ENCODE data around the gene FARSB.

FARSB gene

DNA sequence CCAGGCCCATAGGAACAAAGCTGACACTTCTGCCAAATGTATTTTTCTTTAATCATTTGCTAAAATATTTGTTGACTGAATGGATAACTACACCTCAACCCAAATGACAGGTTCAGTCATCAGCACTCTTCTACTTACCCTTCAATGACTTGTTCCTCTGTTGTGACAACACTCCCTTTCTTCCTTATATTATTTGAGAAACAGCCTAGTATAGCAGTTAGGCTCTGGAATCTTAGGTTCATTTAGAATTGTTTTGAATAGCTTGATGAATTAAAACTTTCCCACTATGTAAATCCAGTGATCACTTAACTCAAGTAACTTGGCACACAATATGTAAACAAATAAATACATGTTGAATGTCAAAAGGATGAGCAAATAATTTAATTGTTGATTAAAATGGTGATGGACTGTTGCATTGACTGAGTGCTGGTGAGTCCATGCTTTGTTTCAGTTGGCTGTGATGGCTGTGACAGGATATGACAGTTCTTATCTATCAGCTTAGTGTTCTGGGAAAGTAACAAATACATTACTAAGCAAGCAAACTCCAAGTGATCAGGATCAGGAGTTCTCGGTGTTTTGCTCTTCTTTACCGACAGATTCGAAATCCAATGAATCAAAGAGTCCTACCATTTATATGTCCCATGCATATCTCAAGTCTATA, 12.7 kb upstream of the FARSB start:
- DNase-seq (ENCODE audit: low read depth in 1 of 2, low spot score in 1 of 2): no peak

DNA sequence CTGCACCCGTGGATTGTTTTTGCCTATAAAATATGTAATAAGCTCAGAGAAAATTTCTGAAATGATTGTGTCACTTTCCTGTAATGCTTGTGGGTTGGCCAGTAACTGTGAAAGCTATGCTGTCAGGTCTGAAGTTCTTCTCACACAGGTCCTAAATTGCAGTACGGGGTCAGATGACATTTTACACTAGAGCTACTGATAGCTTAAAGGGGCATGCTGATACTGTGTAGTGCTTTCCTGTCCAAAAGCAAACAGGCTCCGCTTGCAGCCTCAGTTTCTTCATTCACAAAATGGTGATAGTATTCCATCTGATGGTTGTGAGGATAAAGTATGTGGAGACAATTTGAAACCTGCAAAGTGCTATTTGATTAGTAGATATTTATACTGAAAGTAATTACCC, 7.6 kb upstream of the FARSB start:
- DNase-seq (ENCODE audit: low read depth in 1 of 2, low spot score in 1 of 2): no peak

DNA sequence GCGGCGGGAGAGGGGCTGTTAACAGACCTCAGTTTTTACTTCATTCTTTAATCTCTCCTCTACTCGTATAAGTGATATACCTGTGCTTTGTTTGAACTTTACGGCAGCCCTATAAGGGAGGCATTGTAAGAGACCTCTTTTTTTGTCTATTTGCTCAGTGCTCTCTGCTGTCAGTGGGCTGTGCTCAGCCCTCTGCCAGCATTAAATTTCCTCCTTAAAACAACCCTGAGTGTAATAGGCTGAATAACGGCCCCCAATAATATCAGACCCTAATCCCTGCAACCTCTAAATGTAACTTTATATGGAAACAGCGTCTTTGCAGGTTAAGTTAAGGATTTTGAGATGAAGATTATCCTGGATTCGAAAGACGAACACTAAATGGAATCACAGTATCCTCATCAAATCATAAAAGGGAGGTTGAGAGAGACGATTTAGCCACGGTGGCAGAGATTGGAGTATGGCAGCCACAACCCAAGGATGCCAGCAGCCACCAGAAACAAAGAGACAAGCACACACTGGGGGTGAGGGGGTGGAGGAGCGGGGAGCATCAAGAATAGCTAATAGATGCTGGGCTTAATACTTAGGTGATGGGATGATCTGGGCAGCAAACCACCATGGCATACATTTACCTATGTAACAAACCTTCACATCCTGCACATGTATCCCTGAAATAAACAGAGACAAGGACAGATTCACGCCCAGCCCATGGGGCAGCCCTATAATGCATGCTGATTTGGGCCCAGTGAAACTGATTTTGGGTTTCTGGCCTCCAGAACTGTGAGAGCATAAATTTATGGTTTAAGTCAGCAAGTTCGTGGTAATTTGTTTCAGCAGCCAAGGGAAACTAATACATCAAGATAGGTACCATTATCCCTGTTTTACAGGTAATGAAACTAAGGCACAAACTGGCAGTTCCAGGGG, 894 bp upstream of the FARSB start:
- DNase-seq (ENCODE audit: low read depth in 1 of 2, low spot score in 1 of 2): no peak

DNA sequence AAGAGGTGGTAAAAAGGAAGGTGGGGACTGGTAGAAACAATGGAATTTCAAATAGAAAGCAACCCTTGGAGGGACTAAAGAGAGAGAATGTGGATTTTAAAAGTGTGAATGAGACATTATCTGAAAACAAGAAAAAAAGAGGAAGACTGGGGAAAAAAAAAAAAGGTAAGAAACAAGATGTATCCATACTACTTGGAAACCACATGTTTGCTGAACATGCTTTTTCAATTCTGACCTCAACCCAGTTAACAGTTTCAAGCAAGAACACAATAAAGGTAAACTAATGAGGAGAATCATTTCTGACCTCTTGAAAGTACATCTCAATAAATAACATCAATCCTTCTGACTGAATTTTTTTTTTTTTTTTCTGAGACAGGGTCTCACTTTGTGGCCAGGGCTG, 2.6 kb downstream of the FARSB start:
- DNase-seq (ENCODE audit: low read depth in 1 of 2, low spot score in 1 of 2): no peak

DNA sequence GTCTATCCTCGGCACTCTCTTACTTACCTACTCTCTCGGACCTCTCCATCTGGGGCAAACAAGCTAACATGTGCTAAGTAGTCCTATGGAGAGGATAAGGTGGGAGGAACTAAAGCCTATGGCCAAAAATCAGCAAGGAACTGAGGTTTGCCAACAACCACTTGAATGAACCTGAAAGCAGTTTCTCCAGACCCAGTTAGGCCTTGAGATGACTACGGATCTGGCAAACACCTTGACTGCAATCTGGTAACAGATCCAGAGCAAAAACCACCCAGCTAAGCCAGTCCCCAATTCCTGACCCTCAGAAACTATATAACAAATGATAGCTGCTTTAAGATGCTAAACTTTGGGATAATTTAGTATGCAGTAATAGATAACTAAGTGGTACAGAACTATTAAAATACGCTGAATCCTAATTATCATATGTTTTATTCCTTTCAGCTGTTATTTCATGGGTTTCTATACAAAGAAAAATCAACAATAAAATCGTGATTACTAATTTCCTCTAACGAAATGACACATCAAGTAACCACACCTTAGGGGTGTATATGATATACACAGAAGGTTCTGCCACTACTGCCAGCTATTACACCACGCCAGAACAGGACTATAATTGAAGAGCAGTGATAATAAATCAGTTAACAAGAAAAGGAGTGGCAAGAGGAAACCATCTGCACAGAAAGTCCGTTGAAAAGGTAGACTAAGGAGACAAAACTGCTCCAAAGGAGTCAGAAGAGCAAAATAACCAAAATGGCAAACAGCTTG, 3.2 kb downstream of the FARSB start:
- DNase-seq (ENCODE audit: low read depth in 1 of 2, low spot score in 1 of 2): no peak

DNA sequence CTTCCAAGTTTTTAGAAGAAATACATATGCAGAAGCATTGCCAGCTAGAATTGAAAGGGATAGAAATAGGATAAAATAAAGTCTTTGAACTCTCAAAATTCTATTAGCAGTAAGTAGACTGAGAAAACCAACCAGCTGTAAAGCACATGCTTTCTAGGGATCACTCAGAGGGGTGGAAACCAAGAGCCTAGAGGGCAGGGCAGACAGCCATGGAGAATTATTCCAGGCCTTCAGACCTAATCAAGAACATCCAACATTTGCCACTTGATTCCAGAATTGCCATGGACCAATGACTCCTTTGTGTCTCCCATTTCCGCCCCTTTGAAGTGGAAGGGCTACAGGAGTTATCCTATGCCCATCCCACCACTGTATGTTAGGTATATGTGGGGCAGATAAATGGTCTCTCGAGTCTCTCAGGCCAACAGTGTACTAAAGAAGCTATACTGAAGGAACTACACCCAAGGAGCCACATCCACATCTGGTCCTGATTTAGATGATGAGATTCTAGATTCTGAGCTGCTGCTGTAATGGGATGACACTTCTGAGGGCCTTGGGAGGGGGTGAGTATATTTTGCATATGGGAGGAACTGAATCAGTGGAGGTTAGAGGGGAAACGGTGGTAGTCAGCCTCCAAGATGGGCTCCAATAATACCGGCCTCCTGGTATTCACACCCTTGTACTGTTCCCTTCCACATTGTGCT, 4.0 kb downstream of the FARSB start:
- DNase-seq (ENCODE audit: low read depth in 1 of 2, low spot score in 1 of 2): no peak

DNA sequence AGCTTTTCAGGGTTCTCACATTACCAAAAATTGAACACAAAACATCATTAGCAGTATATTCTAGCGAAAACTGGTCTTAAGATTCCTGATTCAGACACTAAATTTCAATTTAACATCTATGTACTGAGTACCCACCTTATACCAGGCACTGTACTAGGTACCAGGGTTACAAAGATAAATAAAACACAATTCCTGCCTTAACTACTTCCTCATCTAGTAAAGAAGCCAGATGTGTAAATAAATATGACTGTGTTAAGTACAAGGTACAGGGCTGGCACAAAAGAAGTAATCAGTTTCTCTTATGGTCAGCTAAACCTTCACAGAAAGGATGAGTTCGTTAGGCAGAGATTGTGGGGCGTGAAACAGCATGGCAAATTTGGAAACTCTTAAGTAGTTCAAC, 6.1 kb downstream of the FARSB start:
- no peak for DNase-seq (ENCODE audit: low read depth in 1 of 2, low spot score in 1 of 2)

DNA sequence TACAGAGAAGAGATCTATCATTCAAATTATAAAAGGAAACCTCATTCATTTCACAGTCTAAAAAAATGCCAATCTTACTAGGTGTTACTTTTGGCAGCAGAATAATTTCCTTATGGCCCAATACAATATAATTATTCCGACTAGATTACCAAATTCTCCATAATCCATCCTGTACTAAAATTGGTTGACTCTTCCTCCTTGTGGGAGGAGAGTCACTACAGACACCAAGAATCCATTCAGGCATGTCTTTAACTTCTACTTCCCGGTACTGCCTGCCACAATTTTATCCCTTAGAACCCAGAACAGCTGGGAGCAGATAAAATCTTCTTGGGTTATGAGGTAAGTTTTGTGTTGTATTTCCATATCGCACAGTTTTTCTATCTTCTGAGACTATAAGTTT, 9.9 kb downstream of the FARSB start:
- no peak for DNase-seq (ENCODE audit: low read depth in 1 of 2, low spot score in 1 of 2)

DNA sequence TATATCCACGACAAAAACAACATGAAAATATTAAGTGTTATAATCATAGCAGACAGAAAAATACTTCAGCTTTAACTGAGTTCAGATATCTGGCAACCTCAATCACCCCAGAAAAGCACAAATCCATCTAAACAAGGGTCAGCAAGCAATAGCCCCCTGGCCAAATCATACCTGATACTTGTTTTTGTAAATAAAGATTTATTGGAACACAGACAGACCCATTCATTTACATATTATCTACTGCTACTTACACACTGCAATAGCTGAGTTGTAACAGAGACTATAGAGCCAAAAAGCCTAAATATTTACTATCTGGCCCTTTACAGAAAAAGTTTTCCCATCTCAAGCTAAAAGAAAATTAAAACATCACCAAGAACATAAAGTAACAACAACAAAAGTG, 12.8 kb downstream of the FARSB start:
- no peak for DNase-seq (ENCODE audit: low read depth in 1 of 2, low spot score in 1 of 2)

DNA sequence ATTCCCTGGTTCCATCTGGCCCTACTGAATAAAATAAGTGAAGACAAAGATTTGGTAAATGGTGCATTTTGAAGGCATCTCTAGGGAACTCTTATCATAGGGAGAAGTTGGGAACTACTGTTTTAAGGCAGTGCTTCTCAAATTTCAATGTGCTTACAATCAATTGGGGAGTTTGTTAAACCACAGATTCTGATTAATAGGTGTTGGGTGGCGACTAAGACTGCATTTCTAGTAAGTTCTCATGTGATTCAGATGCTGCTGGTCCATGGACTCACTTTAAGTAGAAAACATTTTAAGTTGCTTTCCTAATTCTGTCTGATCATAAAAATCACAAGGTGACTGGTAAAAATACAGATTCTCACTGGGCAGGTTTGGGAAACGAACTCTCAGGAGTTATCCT, 14.6 kb downstream of the FARSB start:
- no peak for DNase-seq (ENCODE audit: low read depth in 1 of 2, low spot score in 1 of 2)

DNA sequence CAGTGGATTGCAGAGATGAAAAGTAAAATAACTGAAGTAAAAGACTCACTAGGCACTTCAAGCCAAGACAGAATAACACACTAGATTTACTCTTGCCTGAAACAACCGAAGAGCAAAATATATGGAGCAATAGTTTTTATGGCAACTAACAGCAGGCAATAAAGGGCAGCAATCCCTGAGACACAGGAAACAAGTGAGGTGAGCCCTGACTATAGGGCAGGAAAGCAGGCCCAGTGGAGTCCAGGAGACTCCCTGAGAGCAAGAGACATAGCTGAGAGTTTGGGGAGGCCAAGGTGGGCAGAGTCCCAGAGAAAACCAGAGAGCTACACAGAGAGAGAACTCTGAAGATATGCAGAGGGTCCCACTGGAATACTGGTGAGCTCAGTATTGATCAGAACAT, 18.8 kb downstream of the FARSB start:
- DNase-seq (ENCODE audit: low read depth in 1 of 2, low spot score in 1 of 2): no peak

DNA sequence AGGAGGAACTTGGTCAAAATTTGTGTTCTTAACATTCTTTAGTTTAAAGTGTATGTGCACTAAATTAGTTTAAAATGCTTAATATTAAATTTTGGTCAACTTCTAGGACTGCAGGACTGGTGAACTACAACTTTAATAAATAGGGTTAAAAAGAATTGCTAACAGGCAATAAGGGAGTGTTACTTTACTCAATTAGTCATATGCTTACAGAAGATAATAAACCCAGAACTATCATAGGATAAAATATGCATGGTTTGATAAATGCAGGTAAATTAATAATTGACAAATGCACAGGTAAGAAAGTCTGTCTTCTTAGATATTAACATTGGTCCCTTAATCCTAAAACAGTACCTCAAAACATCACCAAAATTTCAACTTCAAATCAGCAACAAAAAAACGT, 20.6 kb downstream of the FARSB start:
- no peak for DNase-seq (ENCODE audit: low read depth in 1 of 2, low spot score in 1 of 2)

DNA sequence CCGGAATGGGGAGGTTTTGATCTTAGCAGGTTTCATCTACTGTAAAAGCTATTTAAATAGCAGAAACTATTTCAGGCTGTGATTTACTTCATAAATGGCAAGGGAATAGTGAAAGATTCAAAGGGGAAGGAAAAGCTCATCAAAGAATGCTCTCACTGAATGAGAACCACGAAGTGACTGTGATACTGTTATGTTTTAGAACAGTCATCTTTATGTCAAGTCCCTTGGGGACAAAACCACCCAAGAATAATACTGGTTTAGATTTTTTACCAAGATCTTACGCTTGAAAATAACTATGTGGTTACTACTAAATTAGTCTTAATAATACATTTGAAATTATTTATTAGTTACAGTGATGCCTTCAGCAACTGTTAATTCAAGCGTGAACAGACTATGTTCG, 28.1 kb downstream of the FARSB start:
- DNase-seq (ENCODE audit: low read depth in 1 of 2, low spot score in 1 of 2): no peak

DNA sequence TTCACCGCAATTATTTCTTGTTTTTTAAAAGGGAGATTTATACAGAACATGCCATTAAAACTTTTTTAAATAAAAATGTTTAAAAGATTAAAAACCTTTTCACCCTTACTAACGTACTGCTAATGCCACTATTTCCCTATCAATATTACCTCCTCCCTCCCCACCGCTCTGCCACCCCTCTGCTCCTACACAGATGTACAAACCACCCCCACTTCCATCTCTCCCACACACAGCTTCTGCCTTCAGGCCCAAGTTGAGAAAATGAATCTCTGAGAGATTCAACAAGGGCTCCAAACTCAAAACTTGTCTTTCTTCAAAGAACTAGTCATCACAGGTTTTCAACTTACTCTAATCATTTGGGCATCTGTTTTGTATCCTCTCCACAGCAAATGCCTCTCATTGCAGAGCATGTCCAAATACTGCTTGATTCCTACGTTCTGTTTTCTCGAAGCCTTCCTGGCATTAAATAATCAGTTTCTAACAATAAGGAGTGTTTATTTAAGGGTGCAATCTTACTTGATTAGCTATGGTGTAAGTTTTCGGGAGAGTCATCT, 32.1 kb downstream of the FARSB start:
- DNase-seq (ENCODE audit: low read depth in 1 of 2, low spot score in 1 of 2): no peak

DNA sequence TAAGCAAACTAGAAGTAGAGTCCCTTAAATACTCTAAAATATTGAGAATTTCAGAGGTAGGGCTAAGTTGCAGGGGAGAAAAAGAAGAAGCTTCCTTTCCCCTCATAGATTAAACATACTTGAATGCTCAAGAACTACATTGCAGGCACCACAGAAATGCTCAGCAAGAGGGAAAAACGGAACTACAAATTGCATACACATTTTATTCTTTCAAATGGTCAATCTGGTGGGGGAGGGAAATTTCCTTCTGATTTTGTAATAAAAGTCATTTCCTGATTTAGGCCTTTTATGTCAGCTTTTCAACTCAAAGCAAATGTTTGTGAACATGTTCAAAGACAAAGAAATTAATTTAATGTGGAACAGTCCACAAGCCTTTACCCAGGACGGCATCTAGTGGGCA, 33.0 kb downstream of the FARSB start:
- DNase-seq (ENCODE audit: low read depth in 1 of 2, low spot score in 1 of 2): no peak

DNA sequence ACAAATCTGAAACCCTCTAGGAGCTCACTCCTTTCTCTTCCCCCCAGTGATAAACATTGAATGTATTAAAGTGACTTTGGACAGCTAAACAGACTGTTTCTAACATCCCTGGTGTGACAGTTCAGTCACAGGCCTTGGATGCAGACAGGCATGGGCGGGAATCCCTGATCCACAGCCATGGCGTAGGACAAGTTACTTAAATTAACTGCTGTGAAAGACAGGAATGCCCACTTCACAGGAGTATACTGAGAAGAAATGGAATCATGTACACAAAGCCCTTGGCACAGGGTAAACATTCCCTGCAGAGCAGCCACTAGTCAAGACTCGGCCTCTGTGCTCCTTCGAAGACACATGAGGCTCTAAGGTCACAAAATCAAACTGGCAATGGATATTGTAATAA, 34.0 kb downstream of the FARSB start:
- no peak for DNase-seq (ENCODE audit: low read depth in 1 of 2, low spot score in 1 of 2)

DNA sequence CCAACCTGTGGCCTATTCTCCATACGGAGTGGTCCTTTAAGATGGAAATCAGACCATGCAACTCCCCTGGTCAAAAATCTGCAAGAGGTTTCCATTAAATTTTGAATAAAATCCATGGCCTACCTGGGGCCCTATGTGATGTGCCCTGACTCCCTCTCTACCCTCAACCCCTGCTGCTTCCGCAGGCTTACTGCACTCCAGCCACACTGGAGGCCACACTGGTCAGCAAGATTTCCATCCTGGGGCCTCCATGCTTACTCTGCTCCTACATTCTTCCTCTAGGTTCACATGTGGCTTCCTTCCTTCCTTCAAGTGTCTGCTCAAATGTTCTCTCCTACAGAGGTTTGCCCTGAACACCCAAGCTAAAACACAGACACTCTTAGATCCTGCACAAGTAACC, 40.6 kb downstream of the FARSB start:
- DNase-seq (ENCODE audit: low read depth in 1 of 2, low spot score in 1 of 2): no peak

DNA sequence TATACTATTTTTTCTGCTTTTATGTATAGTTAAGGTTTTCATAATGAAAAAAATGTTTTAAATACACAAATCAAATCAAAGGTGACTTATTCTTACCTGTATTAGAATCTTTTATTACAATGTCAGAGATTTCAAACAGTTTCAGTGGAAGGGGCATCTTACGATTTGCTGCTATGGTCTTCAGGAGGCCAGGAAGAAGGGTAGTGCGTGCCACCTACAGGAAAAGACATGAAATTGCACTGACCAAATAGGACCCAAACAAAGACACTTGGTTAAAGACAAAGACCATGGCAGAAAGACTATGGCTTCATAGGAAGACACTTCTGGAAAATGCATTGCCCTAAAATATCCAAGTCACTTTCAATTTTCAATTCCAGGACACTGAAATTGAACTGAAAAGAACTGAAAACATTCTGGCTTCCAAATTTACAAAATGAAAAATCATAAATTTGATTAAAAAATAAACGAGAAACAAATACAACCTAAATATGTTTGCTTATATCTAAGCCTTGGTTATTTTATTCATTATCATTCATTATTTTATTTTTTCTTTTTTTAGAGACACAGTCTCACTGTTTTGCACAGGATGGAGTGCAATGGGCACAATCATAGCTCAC, 42.1 kb downstream of the FARSB start:
- DNase-seq (ENCODE audit: low read depth in 1 of 2, low spot score in 1 of 2): peak in 1 of 2 donors; percentile 1

DNA sequence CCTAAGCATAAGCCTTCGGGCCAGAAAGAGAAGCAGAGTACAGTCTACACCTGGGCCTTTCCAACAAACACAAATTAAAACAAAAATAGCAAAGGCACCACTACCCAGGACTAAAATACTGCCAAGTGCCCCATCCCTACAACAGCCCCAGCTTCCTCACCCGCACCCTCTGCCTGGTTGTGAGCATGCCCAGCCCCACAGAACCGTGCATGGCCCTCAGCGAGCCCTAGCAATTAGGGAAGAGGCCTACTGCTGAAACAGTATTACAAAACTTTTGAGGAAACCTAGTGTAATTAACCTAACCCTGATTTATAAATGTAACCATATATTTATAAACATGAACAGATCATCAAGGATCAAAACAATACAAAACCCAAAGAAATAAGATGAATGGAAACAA, 44.2 kb downstream of the FARSB start:
- no peak for DNase-seq (ENCODE audit: low read depth in 1 of 2, low spot score in 1 of 2)

DNA sequence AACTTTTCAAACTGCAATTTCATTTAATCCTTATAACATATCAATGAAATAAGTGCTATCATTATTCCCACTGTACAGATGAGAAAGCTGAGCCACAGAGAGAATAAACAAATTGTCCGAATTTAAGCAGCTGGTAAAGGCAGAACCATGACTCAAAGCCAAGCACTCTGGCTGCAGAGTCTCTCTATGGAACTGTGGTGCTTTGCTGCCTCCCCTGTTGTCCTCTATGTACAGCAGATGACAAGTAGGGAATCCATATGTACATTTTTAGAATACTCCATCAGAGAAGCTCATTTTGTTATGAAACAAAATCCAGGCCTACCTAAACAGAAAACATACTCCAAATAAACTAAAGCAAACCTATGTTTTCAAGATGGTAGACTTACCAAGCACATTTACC, 45.1 kb downstream of the FARSB start:
- DNase-seq (ENCODE audit: low read depth in 1 of 2, low spot score in 1 of 2): no peak

DNA sequence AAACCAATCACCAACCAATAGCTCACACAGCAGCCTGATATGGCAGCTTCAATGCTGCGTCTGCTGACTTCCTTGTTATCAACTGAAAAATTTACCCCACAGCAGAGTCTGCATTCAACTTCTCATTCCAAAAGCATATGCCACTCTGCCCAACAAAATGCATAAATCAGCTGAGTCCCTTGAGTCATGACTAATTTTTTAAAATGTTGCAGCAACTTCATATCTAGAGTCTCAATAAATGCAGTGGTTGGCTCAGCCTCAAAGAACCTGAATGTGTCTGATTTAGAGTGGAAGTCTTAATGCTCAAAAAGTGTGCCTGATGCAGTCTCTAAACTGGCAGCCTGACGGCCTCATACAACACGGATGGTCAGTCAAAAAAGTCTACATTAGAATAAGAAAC, 46.5 kb downstream of the FARSB start:
- no peak for DNase-seq (ENCODE audit: low read depth in 1 of 2, low spot score in 1 of 2)

Measured in activated CD4-positive, alpha-beta T cell treated with anti-CD3 and anti-CD28 coated beads, Interleukin-2, amount 50 U/mL, for 24 hours (primary cell).